Liver (tissue), 9 donors: ENCODE measurements around the gene GAS7. TPM values are rescaled to one million over a fixed set of nuclear protein-coding genes. Genes with fewer than 3 reads are reported as not detected.

Source experiments
- DNase-seq: peaks from one replicate; pipeline ENCODE4 v3.0.0-alpha.2; 2017; ENCODE audit warnings: low spot score
- H3K27ac ChIP-seq, 2 donors: one replicate each; pipeline ENCODE4 v1.7.0; 2013; ENCODE audit warnings: inconsistent platforms in 2 of 2, low read length in 2 of 2, control low read depth in 1 of 2, low read depth in 1 of 2, mild to moderate bottlenecking in 1 of 2
- H3K27me3 ChIP-seq, 4 donors: one replicate each; pipeline versions ENCODE4 v1.6.1 to v1.7.0; 2013; ENCODE audit warnings: low read length in 3 of 4, inconsistent platforms in 1 of 4, mild to moderate bottlenecking in 1 of 4, moderate library complexity in 1 of 4; ENCODE audit not compliant: control insufficient read depth in 4 of 4, insufficient read depth in 4 of 4
- H3K36me3 ChIP-seq, 4 donors: one replicate each; pipeline versions ENCODE4 v1.6.1 to v1.7.0; 2013; ENCODE audit warnings: low read length in 3 of 4, mild to moderate bottlenecking in 3 of 4, low read depth in 1 of 4, moderate library complexity in 1 of 4; ENCODE audit not compliant: control insufficient read depth in 4 of 4, insufficient read depth in 3 of 4
- H3K4me1 ChIP-seq, 4 donors: one replicate each; pipeline versions ENCODE4 v1.6.1 to v1.7.0; 2013; ENCODE audit warnings: low read length in 3 of 4, mild to moderate bottlenecking in 3 of 4, moderate library complexity in 1 of 4; ENCODE audit not compliant: control insufficient read depth in 4 of 4, insufficient read depth in 4 of 4
- H3K4me3 ChIP-seq, 3 donors: one replicate each; pipeline versions ENCODE4 v1.6.1 to v1.7.0; 2013; ENCODE audit warnings: low read length in 3 of 3, control low read depth in 1 of 3, low read depth in 1 of 3, mild to moderate bottlenecking in 1 of 3
- H3K9ac ChIP-seq, 2 donors: one replicate each; pipeline ENCODE4 v1.7.0; 2013; ENCODE audit warnings: low read length in 2 of 2, mild to moderate bottlenecking in 2 of 2, moderate library complexity in 2 of 2, control low read depth in 1 of 2, low read depth in 1 of 2
- H3K9me3 ChIP-seq, 4 donors: one replicate each; pipeline versions ENCODE4 v1.6.1 to v1.7.0; 2013; ENCODE audit warnings: low read length in 3 of 4; ENCODE audit not compliant: control insufficient read depth in 4 of 4
- EGR1 ChIP-seq, 2 donors: IDR thresholded peaks; 2 replicates each; pipeline ENCODE4 v1.6.1; 2016 to 2018; ENCODE audit warnings: antibody characterized with exemption in 2 of 2, low read depth in 2 of 2
- FOXA1 ChIP-seq: IDR thresholded peaks from 2 replicates; pipeline ENCODE4 v1.6.1; 2016; ENCODE audit warnings: antibody characterized with exemption
- FOXA2 ChIP-seq: IDR thresholded peaks from 2 replicates; pipeline ENCODE4 v1.6.1; 2016; ENCODE audit warnings: antibody characterized with exemption
- GABPA ChIP-seq, 2 donors: IDR thresholded peaks in 1 of 2; conservative IDR thresholded peaks in 1 of 2; 2 replicates each; pipeline ENCODE4 v1.6.1; 2016; ENCODE audit warnings: antibody characterized with exemption in 2 of 2, mild to moderate bottlenecking in 1 of 2, moderate library complexity in 1 of 2
- HNF4A ChIP-seq, 2 donors: conservative IDR thresholded peaks; 2 replicates each; pipeline ENCODE4 v1.6.1; 2016; ENCODE audit warnings: antibody characterized with exemption in 2 of 2, mild to moderate bottlenecking in 2 of 2
- JUND ChIP-seq, 2 donors: IDR thresholded peaks; 2 replicates each; pipeline ENCODE4 v1.6.1; 2016; ENCODE audit warnings: antibody characterized with exemption in 2 of 2
- NR2F2 ChIP-seq: IDR thresholded peaks from 2 replicates; pipeline ENCODE4 v1.6.1; 2016; ENCODE audit warnings: antibody characterized with exemption
- RXRA ChIP-seq, 2 donors: IDR thresholded peaks; 2 replicates each; pipeline ENCODE4 v1.6.1; 2017 to 2018; ENCODE audit warnings: antibody characterized with exemption in 2 of 2, mild to moderate bottlenecking in 1 of 2
- SP1 ChIP-seq: IDR thresholded peaks from 2 replicates; pipeline ENCODE4 v1.6.1; 2018; ENCODE audit warnings: antibody characterized with exemption, mild to moderate bottlenecking
- TAF1 ChIP-seq: conservative IDR thresholded peaks from 2 replicates; pipeline ENCODE4 v1.6.1; 2016; ENCODE audit warnings: antibody characterized with exemption, mild to moderate bottlenecking
- YY1 ChIP-seq: IDR thresholded peaks from 2 replicates; pipeline ENCODE4 v1.6.1; 2016; ENCODE audit warnings: antibody characterized with exemption, mild to moderate bottlenecking
- WGBS: extraction: QIAGEN DNeasy Blood & Tissue Kit; methylation state at CpG from one replicate; pipeline ENCODE4 v1.1.7; 2013; 5-methylcytosine and 5-hydroxymethylcytosine counted together
- polyA plus RNA-seq, 2 donors: library from polyadenylated mRNA; stranded (reverse) in 1 of 2; unstranded in 1 of 2; fragments of 200-250 nt in 1 of 2; fragments of >200 nt in 1 of 2; fragmentation: Nextera tagmentation in 1 of 2; extraction: Ambion mirVana in 1 of 2; gene quantifications; one replicate each; pipeline versions ENCODE4 v1.2.1 to v1.2.3, GENCODE V29; 2013 to 2015
- total RNA-seq, 2 donors: library from RNA; depleted of rRNA; stranded (reverse); fragments of >200 nt; gene quantifications; one replicate each; pipeline ENCODE4 v1.2.3, GENCODE V29; 2014
- TF ChIP-seq, protein P1 (sequence below): IDR thresholded peaks from 2 replicates; pipeline ENCODE4 v1.6.1; 2016; ENCODE audit warnings: antibody characterized with exemption
- TF ChIP-seq, protein P2 (sequence below): IDR thresholded peaks from 2 replicates; pipeline ENCODE4 v1.6.1; 2016; ENCODE audit warnings: antibody characterized with exemption
- TF ChIP-seq, protein P3 (sequence below): IDR thresholded peaks from 2 replicates; pipeline ENCODE4 v1.6.1; 2016; ENCODE audit warnings: antibody characterized with exemption, mild to moderate bottlenecking
- TF ChIP-seq, protein P4 (sequence below): IDR thresholded peaks from 2 replicates; pipeline ENCODE4 v1.6.1; 2016; ENCODE audit warnings: antibody characterized with exemption
- donor health status: healthy.
- donor health status: healthy.
- donor health status: healthy.
- donor health status: healthy.
- donor health status: healthy.

The GAS7 gene
- total and polyA plus RNA-seq, 4 donors = 0.79 to 6.1 (median 2.5) TPM

DNA sequence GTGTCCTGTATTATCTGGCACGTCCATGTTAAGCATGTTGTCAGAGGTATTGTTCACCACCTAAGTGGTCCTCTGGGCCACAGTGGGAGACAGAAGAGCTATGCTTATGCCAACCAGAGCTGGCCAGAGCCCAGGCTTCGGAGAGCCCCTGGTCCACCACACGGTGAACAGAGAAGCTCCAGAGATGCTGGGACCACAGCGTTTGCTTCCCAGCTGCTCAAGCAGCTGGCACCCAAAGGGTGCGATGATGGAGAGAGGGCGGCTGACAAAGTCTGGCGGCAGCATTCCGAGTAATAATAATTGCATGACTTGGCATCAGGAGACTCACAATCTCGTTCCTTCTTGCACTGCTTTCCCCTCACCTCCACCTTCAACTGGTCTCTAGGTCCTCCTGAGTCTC, 257.6 kb downstream of the GAS7 start:
- H3K36me3 ChIP-seq = peaks cover 0 to 2% (median 0%) of the 10 kb centered on the region in 4 donors
- no peak for DNase-seq
- no peak overlapping the region for H3K4me3 ChIP-seq
- no peak overlapping the region for H3K9ac ChIP-seq
- no peak overlapping the region for H3K27ac ChIP-seq
- TF ChIP-seq TAF1 = no peak
- TF ChIP-seq, protein P1, sequence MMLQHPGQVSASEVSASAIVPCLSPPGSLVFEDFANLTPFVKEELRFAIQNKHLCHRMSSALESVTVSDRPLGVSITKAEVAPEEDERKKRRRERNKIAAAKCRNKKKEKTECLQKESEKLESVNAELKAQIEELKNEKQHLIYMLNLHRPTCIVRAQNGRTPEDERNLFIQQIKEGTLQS = no peak
- no peak for TF ChIP-seq FOXA2
- TF ChIP-seq, protein P2, sequence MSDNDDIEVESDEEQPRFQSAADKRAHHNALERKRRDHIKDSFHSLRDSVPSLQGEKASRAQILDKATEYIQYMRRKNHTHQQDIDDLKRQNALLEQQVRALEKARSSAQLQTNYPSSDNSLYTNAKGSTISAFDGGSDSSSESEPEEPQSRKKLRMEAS = no peak
- no peak for TF ChIP-seq JUND (IDR thresholded peaks at IDR 0.05)
- TF ChIP-seq SP1 = no peak
- 76% methylated on average over 9 of the region's 9 CpGs for WGBS
- H3K4me1 ChIP-seq = no peaks in the 10 kb centered on the region
- H3K9me3 ChIP-seq = peaks cover 0 to 3% (median under 1%) of the 10 kb centered on the region in 4 donors
- H3K27me3 ChIP-seq = peaks cover 0 to 6% (median 2%) of the 10 kb centered on the region in 4 donors

DNA sequence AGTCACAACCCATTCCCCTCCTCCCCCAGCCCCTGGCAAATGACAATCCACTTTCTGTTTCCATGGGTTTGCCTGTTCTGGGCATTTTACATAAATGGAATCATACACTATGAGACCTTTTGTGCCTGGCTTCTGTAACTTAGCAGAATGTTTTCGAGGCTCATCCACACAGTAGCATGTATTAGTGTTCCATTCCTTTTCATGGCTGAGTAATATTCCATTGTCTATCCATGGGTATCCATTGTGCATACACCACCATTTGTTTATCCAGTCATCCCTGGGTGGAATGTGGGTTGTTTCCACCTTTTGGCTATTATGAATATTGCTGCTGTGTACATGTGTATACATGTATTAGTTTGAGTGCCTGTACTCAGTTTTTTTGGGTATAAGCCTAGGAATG, 259.6 kb downstream of the GAS7 start:
- no peak for DNase-seq
- H3K9ac ChIP-seq = no peak overlapping the region
- peaks cover 0 to 6% (median 2%) of the 10 kb centered on the region in 4 donors for H3K27me3 ChIP-seq
- no peaks in the 10 kb centered on the region for H3K4me1 ChIP-seq
- 63% methylated on average over 1 of the region's 1 CpG for WGBS
- TF ChIP-seq EGR1 (IDR thresholded peaks at IDR 0.05; ENCODE audit: low read depth in 2 of 2) = no peak
- TF ChIP-seq, protein P2 = no peak
- TF ChIP-seq GABPA (IDR thresholded peaks at IDR 0.05 in 1 of 2, conservative IDR thresholded peaks at IDR 0.05 in 1 of 2) = no peak
- peaks cover 0 to 3% (median under 1%) of the 10 kb centered on the region in 4 donors for H3K9me3 ChIP-seq
- peaks cover 0 to 2% (median 0%) of the 10 kb centered on the region in 4 donors for H3K36me3 ChIP-seq
- H3K27ac ChIP-seq = no peak overlapping the region
- no peak overlapping the region for H3K4me3 ChIP-seq

DNA sequence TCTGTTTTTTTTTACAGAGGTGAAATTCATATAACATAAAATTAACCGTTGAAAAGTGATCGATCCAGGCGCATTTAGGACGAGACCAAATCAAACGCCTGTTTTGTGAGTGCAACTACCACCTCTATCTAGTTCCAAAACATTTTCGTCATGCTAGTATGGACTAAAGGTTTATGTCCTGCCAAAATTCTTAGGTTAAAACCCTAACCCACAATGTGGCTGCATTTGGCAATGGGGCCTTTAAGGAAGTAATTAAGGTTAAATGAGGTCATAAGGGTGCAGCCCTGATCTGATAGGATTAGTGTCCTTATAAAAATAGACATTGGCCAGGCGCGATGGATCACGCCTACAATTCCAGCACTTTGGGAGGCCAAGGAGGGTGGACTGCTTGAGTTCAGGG, 260.5 kb downstream of the GAS7 start:
- 93% methylated on average over 9 of the region's 9 CpGs for WGBS
- DNase-seq = no peak

More for the DNA sequence above, 260.5 kb downstream of the GAS7 start:
- Histone ChIP-seq H3K4me1 (no peaks in the 10 kb centered on the region), H3K4me3 (no peak overlapping the region), H3K9ac (no peak overlapping the region), H3K9me3 (peaks cover 0 to 3% (median under 1%) of the 10 kb centered on the region in 4 donors), H3K27me3 (peaks cover 0 to 6% (median 2%) of the 10 kb centered on the region in 4 donors), H3K27ac (no peak overlapping the region), H3K36me3 (peaks cover 0 to 2% (median 0%) of the 10 kb centered on the region in 4 donors)
- TF ChIP-seq, protein P2 = no peak
- TF ChIP-seq SP1 = no peak
- no peak for TF ChIP-seq JUND (IDR thresholded peaks at IDR 0.05)
- TF ChIP-seq HNF4A (conservative IDR thresholded peaks at IDR 0.05) = no peak
- TF ChIP-seq GABPA (IDR thresholded peaks at IDR 0.05 in 1 of 2, conservative IDR thresholded peaks at IDR 0.05 in 1 of 2) = no peak
- TF ChIP-seq FOXA2 = no peak
- TF ChIP-seq, protein P3, sequence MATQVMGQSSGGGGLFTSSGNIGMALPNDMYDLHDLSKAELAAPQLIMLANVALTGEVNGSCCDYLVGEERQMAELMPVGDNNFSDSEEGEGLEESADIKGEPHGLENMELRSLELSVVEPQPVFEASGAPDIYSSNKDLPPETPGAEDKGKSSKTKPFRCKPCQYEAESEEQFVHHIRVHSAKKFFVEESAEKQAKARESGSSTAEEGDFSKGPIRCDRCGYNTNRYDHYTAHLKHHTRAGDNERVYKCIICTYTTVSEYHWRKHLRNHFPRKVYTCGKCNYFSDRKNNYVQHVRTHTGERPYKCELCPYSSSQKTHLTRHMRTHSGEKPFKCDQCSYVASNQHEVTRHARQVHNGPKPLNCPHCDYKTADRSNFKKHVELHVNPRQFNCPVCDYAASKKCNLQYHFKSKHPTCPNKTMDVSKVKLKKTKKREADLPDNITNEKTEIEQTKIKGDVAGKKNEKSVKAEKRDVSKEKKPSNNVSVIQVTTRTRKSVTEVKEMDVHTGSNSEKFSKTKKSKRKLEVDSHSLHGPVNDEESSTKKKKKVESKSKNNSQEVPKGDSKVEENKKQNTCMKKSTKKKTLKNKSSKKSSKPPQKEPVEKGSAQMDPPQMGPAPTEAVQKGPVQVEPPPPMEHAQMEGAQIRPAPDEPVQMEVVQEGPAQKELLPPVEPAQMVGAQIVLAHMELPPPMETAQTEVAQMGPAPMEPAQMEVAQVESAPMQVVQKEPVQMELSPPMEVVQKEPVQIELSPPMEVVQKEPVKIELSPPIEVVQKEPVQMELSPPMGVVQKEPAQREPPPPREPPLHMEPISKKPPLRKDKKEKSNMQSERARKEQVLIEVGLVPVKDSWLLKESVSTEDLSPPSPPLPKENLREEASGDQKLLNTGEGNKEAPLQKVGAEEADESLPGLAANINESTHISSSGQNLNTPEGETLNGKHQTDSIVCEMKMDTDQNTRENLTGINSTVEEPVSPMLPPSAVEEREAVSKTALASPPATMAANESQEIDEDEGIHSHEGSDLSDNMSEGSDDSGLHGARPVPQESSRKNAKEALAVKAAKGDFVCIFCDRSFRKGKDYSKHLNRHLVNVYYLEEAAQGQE = no peak
- TF ChIP-seq FOXA1 = no peak
- TF ChIP-seq RXRA (IDR thresholded peaks at IDR 0.05) = no peak
- no peak for TF ChIP-seq EGR1 (IDR thresholded peaks at IDR 0.05; ENCODE audit: low read depth in 2 of 2)
- no peak for TF ChIP-seq NR2F2
- TF ChIP-seq, protein P1 = no peak
- no peak for TF ChIP-seq YY1
- TF ChIP-seq TAF1 = no peak
- TF ChIP-seq, protein P4, sequence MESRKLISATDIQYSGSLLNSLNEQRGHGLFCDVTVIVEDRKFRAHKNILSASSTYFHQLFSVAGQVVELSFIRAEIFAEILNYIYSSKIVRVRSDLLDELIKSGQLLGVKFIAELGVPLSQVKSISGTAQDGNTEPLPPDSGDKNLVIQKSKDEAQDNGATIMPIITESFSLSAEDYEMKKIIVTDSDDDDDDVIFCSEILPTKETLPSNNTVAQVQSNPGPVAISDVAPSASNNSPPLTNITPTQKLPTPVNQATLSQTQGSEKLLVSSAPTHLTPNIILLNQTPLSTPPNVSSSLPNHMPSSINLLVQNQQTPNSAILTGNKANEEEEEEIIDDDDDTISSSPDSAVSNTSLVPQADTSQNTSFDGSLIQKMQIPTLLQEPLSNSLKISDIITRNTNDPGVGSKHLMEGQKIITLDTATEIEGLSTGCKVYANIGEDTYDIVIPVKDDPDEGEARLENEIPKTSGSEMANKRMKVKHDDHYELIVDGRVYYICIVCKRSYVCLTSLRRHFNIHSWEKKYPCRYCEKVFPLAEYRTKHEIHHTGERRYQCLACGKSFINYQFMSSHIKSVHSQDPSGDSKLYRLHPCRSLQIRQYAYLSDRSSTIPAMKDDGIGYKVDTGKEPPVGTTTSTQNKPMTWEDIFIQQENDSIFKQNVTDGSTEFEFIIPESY = no peak
